ENCODE measurements around the gene NUB1.

Gene NUB1, protein sequence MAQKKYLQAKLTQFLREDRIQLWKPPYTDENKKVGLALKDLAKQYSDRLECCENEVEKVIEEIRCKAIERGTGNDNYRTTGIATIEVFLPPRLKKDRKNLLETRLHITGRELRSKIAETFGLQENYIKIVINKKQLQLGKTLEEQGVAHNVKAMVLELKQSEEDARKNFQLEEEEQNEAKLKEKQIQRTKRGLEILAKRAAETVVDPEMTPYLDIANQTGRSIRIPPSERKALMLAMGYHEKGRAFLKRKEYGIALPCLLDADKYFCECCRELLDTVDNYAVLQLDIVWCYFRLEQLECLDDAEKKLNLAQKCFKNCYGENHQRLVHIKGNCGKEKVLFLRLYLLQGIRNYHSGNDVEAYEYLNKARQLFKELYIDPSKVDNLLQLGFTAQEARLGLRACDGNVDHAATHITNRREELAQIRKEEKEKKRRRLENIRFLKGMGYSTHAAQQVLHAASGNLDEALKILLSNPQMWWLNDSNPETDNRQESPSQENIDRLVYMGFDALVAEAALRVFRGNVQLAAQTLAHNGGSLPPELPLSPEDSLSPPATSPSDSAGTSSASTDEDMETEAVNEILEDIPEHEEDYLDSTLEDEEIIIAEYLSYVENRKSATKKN

DNA sequence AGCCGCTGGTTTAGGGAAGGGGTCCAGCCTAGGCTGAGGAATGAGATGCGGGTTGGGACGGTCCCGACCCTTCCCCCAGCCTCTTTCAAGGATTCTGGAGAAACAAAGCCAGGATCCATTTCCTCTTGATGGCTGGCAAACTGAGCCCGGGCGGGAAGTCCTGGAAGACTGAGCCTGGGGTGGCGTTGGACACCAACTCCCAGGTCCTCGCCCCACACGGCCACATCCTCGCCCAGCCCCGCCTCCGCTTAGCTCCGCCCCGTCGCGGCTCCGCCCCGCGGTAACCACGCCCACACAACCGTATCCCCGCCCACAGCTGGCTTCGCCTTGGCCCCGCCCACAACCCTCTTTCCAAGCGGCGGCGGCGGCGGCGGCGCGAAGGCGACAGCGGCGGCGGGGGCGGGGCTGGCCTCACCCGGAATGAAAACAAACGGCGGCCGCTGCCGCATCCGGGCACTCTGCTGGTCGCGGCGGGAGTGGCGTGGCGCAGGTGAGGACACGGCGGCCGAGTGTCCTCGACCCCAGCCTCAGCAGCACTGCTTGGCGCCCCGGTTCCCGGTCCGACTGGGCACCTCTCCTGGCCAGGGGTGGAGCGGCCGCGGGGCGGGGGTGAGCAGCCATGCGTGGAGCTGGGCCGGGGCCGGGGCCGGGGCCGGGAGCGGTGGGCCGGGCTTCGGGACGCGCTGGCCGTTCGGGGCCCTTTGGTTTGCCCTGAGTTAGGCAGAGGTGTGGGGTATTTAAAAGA is at the start of gene NUB1:
NUB1 (plus strand) TSS at position 456 of the 745 bp plus-strand sequence. CDS start 3,538 bp downstream, outside the sequence.
- in situ Hi-C loops (cut with HindIII; ENCODE audit: low sequenced_read_pairs), result no loop called here

DNA sequence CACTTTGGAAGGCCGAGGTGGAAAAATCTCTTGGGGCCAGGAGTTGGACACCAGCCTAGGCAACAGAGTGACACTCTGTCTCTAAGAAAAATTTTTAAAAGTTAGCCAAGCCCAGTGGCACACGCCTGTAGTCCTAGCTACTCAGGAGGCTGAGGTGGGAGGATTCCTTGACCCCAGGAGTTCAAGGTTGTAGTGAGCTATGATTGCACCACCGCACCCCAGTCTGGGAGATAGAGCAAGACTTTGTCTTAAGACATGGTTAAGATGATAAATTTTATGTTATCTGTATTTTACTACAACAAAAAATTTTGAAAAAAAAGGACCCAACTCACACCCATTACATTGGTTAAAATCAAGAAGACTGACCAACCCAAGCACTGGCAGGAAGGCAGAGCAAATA is 48.8 kb upstream of the NUB1 start:
- in situ Hi-C loops (cut with HindIII; ENCODE audit: low sequenced_read_pairs), result no loop called here

DNA sequence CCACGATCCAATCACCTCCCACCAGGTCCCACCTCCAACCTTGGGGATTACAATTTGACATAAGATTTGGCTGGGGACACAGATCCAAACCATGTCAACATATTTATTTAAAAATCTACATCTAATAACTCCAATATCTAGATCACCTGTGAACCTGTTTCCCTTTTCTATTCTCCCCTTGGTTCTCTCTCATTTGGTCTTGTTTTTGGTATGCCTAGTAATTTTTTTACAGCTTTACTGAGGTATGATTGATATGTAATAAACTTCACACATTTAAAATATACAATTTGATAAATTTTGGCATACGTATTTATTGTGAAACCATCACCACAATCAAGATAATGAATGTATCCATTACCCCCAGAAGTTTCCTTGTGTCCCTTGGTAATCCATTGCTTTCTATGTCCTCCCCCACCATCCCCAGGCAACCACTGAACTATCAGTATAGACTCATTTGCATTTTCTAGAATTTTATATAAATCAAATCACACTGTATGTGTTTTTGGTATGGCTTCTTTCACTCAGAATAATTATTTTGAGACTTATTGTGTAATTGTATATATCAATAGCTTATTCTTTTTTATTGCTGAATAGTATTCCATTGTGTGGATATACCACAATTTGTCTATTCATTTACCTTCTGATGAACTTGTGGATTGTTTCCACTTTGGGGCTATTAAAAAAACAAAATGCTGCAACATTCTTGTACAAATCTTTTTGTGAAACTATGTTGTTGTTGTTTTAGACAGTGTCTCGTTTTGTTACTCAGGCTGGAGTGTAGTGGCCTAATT is 45.2 kb upstream of the NUB1 start:
- in situ Hi-C loops (cut with HindIII; ENCODE audit: low sequenced_read_pairs), result no loop called here

DNA sequence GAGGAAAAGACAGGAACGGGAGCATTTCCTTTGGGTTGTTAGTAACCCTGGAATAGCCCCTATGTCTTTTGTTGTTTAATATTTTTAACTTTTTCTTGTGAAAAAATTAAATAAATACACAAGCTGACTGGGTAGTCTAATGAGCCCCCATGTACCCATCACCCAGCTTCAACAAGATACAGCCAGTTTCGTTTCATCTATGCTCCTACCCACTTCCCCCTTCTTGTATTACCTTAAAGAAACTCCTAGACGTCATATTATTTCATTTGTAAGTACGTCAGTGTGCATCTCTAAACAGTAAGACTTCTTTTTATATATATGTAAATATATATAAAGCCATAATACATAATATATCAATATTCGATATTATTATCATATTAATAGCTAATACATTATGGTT is 42.8 kb upstream of the NUB1 start:
- in situ Hi-C loops (cut with HindIII; ENCODE audit: low sequenced_read_pairs), result no loop called here

DNA sequence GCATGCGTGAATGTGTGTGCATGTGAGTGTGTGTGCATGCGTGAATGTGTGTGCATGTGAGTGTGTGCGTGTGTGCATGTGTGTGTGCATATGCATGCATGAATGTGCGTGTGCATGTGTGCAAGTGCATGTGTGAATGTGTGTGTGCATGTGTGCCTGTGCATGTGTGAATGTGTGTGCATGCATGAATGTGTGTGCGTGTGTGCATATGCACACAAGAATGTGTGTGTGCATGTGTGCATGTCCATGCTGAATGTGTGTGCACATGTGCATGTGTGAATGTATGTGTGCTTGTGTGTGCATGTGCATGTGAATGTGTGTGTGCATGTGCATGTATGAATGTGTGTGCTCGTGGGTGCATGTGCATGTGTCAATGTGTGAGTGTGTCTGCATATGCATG is 42.1 kb upstream of the NUB1 start:
- in situ Hi-C loops (cut with HindIII; ENCODE audit: low sequenced_read_pairs), result no loop called here

DNA sequence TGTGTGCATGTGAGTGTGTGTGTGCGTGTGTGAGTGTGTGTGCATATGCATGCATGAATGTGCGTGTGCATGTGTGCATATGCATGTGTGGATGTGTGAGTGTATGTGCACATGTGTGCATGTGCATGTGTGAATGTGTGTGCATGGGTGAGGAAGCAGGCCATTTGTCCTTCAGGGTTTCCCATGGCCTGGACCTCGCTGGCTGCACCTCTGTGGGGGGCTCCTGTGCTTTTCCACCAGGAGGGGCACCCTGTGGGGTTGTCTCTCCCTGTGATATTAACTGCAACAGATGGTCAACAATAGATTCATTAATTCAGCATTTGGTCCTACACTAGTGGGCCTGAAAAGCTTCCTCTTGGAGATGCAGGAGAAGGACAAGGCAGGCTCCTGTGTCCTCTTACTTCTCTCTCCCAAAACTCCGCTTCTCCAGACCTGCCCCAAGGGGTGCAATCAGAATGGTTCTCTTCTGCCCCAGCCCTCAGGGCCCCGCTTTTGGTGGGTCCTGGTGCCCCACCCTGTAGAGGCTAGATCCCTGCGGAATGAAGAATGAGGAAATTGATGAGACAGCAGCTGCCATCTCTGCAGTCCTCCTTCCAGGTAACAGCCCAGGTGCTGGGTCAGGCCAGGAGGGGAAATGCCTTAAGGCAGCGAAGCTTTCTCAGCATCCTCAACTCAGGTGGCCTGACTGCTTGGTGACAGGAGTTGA is 41.5 kb upstream of the NUB1 start:
- in situ Hi-C loops (cut with HindIII; ENCODE audit: low sequenced_read_pairs), result loop anchor here (5.0 to 25.0 kb wide), 2 partner anchors 48 to 163 kb away; no protein-coding TSS in a partner anchor

DNA sequence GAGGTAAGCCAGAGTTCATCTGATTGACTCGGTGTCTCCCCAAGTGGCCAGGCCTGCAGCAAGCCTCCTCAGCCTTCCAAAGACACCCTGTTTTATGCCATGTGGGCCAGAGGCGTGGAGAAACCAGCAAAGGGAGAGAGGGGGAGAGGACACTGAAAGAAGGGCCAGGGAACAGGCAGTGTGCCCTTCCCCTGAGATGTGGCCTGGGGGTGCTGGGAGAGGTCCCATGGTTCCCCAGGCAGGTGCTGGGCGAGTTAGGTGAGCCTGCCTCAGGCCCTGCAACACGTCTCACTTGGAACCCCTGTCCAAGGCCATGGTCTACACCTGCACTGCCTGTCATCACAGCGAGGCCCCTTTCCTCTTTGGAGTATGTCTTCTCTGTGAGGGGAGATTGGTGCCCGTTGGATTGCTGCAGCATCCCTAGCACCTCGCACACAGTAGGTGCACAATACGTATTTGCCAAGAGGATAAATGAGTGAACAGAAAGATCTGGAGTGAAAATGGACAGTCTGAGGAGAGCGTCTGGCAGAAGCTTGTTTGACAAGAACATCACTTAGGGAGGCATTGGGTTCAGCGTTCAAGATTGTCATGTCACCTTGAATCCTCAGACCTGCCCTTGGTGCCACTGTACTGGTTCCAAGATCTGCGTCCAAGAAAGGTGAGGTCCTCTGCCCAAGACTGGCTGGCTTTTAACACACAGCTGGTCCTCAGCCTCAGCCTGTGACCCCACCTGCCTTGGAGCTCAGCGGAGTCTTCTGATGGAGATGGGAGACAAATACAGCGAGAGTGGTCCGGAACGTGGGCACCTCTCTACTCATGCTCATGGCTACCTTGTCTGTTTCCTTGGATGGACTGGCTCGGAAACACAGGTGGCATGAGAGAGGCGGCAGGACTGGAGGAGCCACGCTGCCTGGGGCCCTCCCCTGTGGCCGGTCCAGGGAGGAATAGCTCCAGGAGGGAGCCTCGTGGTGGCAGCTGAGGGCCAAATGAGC is 39.8 kb upstream of the NUB1 start:
- in situ Hi-C loops (cut with HindIII; ENCODE audit: low sequenced_read_pairs), result loop anchor here (5.0 to 25.0 kb wide), 2 partner anchors 49 to 164 kb away; no protein-coding TSS in a partner anchor

DNA sequence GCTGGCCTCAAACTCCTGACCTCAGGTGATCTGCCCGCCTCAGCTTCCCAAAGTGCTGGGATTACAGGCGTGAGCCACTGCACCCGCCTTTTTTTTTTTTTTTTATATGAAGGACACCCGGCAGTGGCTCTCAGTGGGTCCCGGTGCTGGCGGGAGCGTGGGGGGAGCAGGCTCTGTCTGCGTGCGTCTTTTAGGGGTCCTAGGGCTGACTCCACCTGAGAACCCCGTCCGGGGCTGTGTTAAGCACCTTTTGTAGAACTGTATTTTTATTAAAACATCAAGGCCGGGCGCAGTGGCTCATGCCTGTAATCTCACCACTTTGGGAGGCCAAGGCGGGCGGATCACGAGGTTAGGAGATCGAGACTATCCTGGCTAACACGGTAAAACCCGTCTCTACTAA is 37.4 kb upstream of the NUB1 start:
- in situ Hi-C loops (cut with HindIII; ENCODE audit: low sequenced_read_pairs), result loop anchor here (5.0 to 25.0 kb wide), 2 partner anchors 52 to 167 kb away; no protein-coding TSS in a partner anchor

DNA sequence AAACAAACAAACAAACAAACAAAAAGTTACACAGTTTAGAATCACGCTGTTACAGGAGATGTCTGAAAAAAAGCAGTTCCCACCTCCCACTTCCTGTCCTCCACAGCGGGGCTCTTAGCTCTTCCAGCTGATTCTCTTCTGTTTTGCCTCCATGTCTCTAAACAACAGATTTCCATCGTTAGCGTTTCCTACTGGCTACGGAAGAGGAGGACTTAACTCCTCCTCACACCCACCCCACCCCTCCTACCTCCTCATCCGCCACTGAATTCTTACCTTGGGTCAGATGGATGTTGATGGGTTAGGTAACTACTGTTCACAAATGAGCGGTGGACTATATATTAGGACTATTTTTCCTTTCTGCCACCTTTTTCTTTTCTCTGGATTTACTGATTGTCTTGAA is 36.8 kb upstream of the NUB1 start:
- in situ Hi-C loops (cut with HindIII; ENCODE audit: low sequenced_read_pairs), result loop anchor here (5.0 to 25.0 kb wide), 2 partner anchors 53 to 168 kb away; no protein-coding TSS in a partner anchor

DNA sequence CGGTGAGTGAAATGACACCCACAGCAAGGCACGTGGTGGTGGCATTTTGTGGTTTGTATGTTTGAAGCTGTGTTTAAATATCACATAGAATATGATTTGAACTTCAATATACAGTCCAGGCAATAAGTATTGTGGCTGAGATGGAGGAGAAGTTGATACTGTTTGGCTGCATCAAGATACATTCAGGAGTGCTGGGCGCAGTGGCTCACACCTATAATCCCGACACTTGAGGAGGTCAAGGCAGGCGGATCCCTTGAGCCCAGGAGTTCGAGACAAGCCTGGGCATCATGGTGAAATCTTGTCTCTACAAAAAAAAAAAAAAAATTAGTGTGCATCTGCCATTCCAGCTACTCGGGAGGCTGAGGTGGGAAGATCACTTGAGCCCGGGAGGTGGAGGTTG is 35.2 kb upstream of the NUB1 start:
- in situ Hi-C loops (cut with HindIII; ENCODE audit: low sequenced_read_pairs), result loop anchor here (25.0 kb wide), 1 partner anchor 169 kb away; no protein-coding TSS in a partner anchor

DNA sequence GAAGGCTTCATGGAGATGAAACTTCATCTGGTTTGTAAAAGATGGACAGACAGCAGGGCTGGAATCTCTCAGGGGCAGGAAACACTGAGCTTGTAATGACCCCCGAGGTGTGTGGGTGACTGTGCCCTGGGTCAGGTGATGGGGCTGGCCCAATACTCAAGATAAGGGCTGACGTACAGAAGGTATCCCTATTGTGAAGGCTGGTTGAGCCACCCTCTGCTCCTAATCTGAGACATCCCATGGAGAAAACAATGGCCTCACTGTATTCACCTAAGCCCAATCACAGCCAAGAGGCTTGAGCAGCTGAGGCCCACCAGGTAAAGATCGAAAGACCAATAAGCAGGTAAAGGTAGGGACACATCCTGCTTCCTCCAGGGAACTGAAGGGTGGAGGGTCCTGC is 34.8 kb upstream of the NUB1 start:
- in situ Hi-C loops (cut with HindIII; ENCODE audit: low sequenced_read_pairs), result loop anchor here (25.0 kb wide), 1 partner anchor 170 kb away; no protein-coding TSS in a partner anchor

DNA sequence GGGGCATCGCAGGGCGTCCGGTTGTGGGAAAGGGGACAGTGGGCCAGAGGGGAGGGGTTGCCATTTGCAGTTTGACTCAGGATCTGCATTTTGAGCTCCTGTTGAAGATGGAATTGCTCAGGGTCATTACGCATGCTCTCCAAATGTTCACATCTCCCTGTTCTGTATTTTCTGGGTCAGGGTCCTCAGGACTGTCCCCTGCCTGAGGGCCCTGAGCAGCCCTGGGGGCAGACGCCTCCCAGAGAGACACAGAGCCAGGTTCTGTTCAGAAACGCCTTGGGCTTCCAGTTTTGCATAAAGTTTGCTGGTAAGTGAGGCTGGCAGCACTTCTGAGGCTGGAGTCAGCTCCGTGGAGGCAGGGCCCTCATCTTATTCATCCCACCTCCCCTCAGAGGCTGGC is 34.1 kb upstream of the NUB1 start:
- in situ Hi-C loops (cut with HindIII; ENCODE audit: low sequenced_read_pairs), result loop anchor here (25.0 kb wide), 1 partner anchor 170 kb away; no protein-coding TSS in a partner anchor

DNA sequence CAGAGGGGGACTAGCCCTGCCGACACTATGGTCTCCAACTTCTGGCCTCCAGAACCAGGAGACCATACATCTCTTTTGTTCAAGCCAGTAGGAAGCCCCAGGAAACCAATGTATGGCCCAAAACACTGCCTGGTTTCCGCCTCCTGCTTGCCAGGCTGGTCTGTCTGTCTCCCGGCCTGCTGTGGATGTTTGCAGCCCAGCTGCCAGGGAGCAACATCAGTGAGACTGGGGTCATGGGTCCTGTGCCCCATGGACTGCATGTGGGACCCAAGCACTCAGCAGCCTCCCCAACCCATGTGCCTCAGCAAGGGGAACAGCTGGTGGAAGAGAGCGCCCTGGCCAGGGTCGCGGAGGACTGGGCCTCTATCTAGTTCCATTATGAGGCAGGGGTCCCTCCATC is 33.4 kb upstream of the NUB1 start:
- in situ Hi-C loops (cut with HindIII; ENCODE audit: low sequenced_read_pairs), result loop anchor here (25.0 kb wide), 1 partner anchor 171 kb away; no protein-coding TSS in a partner anchor

DNA sequence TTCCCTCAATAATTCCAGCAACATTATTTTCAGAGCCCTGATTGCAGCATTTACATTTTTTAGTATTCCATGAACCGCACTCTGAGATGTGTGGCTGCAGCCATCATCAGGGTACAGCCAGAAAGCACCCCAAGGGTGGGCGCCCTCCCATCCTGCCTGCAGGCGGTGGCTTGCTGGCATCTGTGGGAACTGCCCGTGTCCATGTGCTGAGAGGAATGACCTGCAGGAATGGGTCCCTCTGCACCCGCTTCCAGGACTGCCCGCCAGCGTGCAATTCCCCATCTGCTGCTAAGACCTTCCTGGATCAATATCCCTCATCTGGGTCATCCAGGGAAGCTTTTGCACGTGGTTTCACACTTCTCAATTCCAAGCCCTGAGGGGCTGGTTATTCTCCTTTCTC is 32.8 kb upstream of the NUB1 start:
- in situ Hi-C loops (cut with HindIII; ENCODE audit: low sequenced_read_pairs), result loop anchor here (25.0 kb wide), 1 partner anchor 171 kb away; no protein-coding TSS in a partner anchor

DNA sequence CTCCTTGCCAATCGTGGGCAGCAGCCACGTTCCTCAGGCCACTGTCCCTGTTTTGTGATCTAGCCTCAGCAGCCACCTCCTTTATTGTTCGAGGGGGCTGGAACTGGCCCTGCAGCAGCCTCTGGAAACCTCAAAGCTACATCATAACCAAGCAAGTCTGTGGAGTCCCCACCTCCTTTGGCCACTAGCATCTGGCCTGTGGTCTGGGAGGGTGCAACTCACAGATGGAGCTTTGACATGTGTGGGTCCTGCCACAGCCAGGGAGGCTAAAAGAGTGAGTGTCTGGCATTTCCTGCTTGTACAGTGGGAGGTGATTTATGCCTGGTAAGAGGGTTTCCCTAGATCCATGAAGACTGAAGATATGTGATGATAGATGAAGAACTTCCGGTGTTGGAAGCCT is 32.3 kb upstream of the NUB1 start:
- in situ Hi-C loops (cut with HindIII; ENCODE audit: low sequenced_read_pairs), result loop anchor here (25.0 kb wide), 1 partner anchor 172 kb away; no protein-coding TSS in a partner anchor

DNA sequence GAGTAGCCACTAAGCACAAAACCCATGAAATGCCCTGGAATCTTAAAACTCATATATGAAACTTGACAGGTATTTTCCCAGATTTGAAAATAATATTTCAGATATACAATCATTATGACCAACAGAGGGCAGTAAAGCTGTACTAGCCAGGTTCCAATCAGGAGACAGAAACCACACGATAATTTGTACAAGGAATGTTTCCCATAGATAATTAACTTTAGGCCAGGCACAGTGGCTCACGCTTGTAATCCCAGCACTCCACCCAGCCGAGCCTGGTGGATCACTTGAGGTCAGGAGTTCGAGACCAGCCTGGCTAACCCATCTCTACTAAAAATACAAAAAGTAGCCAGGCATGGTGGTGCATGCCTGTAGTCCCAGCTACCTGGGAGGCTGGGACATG is 31.0 kb upstream of the NUB1 start:
- in situ Hi-C loops (cut with HindIII; ENCODE audit: low sequenced_read_pairs), result loop anchor here (5.0 to 25.0 kb wide), 3 partner anchors 52 to 173 kb away; partner anchors contain the start of gene CRYGN

DNA sequence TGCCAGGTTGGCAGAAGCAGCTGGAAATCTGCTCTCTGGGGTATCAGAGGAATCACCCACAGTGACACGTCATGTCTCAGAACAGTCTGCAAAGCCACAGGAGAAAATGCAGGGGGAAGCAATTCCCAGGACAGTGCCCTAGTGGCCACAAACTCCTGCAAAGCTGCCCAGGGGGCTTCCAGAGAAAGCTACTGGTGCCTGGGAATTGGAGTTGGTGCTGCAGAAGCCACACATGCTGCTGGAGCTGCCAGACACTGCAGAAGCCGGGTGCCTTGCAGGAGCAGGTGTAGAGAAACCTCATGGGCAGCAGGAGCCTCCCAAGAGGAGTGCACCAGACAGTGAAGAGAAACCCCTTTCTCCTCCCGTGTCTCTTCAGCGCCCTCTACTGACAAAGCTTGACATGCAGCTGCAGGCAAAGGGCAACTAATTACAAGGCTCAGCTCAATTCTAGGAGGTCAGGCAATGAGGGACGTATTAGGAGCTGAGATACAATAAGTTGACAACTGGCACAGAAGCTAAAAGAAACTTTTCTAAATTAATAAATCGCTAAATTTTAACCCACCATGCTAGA is 30.2 kb upstream of the NUB1 start:
- in situ Hi-C loops (cut with HindIII; ENCODE audit: low sequenced_read_pairs), result loop anchor here (5.0 to 25.0 kb wide), 3 partner anchors 51 to 174 kb away; partner anchors contain the start of gene CRYGN

DNA sequence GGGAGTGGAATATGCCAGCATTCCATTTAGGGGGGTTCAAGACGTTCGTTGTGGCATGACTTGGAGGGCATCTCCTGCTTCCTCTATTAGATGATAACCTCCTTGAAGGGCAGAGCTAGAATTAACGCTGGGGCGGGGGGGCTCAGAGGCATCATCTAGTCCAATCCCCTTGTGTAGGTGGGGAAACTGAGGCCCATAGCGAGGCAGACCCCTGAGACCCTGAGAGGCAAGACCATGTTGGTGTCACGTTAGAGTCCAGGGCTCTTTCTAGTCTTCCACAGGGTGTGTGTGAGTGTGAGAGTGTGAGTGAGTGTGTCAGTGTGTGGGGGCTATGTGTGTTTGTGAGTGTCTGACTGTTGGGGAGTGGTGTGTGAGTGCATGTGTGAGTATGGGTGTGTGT is 29.3 kb upstream of the NUB1 start:
- in situ Hi-C loops (cut with HindIII; ENCODE audit: low sequenced_read_pairs), result loop anchor here (5.0 to 25.0 kb wide), 3 partner anchors 50 to 175 kb away; partner anchors contain the start of gene CRYGN

Measured in DLD1 (cell line).